HepG2 (cell line): ENCODE data around the gene RHBDL1. TPM values are rescaled to one million over a fixed set of nuclear protein-coding genes. Genes with fewer than 3 reads are reported as not detected.

ENCODE experiments used
- EHMT2 ChIP-seq: fragments of 200-600 bp; sonication (generic); IDR thresholded peaks from 2 replicates; pipeline ENCODE4 v1.7.0; 2017; ENCODE audit warnings: antibody characterized with exemption, low read depth, low read length, borderline replicate concordance
- ESRRA ChIP-seq: sonication (generic); formaldehyde crosslinking; IDR thresholded peaks from 2 replicates; pipeline ENCODE4 v1.5.1; 2020; ENCODE audit warnings: mild to moderate bottlenecking, low read depth, missing genetic modification reagents
- FOXC1 ChIP-seq: sonication (generic); formaldehyde crosslinking; IDR thresholded peaks from 2 replicates; pipeline ENCODE4 v1.8.0; 2022; ENCODE audit warnings: mild to moderate bottlenecking, missing genetic modification reagents, borderline replicate concordance
- MED1 ChIP-seq: sonication (generic); formaldehyde crosslinking; IDR thresholded peaks from 2 replicates; pipeline ENCODE4 v1.4.0; 2020; ENCODE audit warnings: missing genetic modification reagents
- MTF2 ChIP-seq: sonication (generic); formaldehyde crosslinking; IDR thresholded peaks from 2 replicates; pipeline ENCODE4 v1.5.0; 2020; ENCODE audit warnings: missing genetic modification reagents, borderline replicate concordance
- ONECUT2 ChIP-seq: sonication (generic); formaldehyde crosslinking; IDR thresholded peaks from 2 replicates; pipeline ENCODE4 v1.4.0; 2020; ENCODE audit warnings: missing genetic modification reagents
- PHF20 ChIP-seq: sonication (generic); formaldehyde crosslinking; IDR thresholded peaks from 2 replicates; pipeline ENCODE4 v1.5.0; 2020; ENCODE audit warnings: mild to moderate bottlenecking, missing genetic modification reagents
- PHF8 ChIP-seq: sonication (generic); formaldehyde crosslinking; IDR thresholded peaks from 2 replicates; pipeline ENCODE4 v1.5.0; 2020; ENCODE audit warnings: missing genetic modification reagents
- PLRG1 ChIP-seq: fragments of 450-650 bp; conservative IDR thresholded peaks from 2 replicates; pipeline ENCODE4 v1.6.1; 2016
- POLR2G ChIP-seq: fragments of 200-400 bp; formaldehyde crosslinking; IDR thresholded peaks from 2 replicates; pipeline ENCODE4 v1.6.1; 2018; ENCODE audit warnings: mild to moderate bottlenecking, low read depth, low read length, moderate library complexity
- RXRA ChIP-seq: sonication (generic); formaldehyde crosslinking; IDR thresholded peaks from 2 replicates; pipeline ENCODE4 v1.5.1; 2020; ENCODE audit warnings: missing genetic modification reagents
- SAFB2 ChIP-seq: sonication (generic); formaldehyde crosslinking; IDR thresholded peaks from 2 replicates; pipeline ENCODE4 v1.5.1; 2020; ENCODE audit warnings: missing genetic modification reagents, low read depth, mild to moderate bottlenecking, borderline replicate concordance
- SIN3A ChIP-seq: IDR thresholded peaks from 2 replicates; pipeline ENCODE4 v1.6.1; 2011; ENCODE audit warnings: low read depth, mild to moderate bottlenecking, control low read depth, low read length, borderline replicate concordance
- SKI ChIP-seq: fragments of 450-650 bp; IDR thresholded peaks from one replicate; pipeline ENCODE4 v1.6.1; 2018; ENCODE audit warnings: mild to moderate bottlenecking; ENCODE audit not compliant: partially characterized antibody
- SRY ChIP-seq: sonication (generic); formaldehyde crosslinking; IDR thresholded peaks from 2 replicates; pipeline ENCODE4 v1.8.0; 2022; ENCODE audit warnings: mild to moderate bottlenecking, missing genetic modification reagents
- TOE1 ChIP-seq: sonication (generic); formaldehyde crosslinking; IDR thresholded peaks from 2 replicates; pipeline ENCODE4 v1.4.0; 2020; ENCODE audit warnings: mild to moderate bottlenecking, missing genetic modification reagents
- ZNF224 ChIP-seq: sonication (generic); formaldehyde crosslinking; IDR thresholded peaks from 2 replicates; pipeline ENCODE4 v1.5.0; 2020; ENCODE audit warnings: mild to moderate bottlenecking, missing genetic modification reagents
- ZNF331 ChIP-seq: sonication (generic); formaldehyde crosslinking; IDR thresholded peaks from 2 replicates; pipeline ENCODE4 v1.4.0; 2020; ENCODE audit warnings: missing genetic modification reagents
- ZNF33B ChIP-seq: sonication (generic); formaldehyde crosslinking; IDR thresholded peaks from 2 replicates; pipeline ENCODE4 v1.5.1; 2020; ENCODE audit warnings: mild to moderate bottlenecking, missing genetic modification reagents
- ZNF547 ChIP-seq: sonication (generic); formaldehyde crosslinking; IDR thresholded peaks from 2 replicates; pipeline ENCODE4 v1.5.1; 2020; ENCODE audit warnings: mild to moderate bottlenecking, missing genetic modification reagents
- ZNF563 ChIP-seq: sonication (generic); formaldehyde crosslinking; IDR thresholded peaks from 2 replicates; pipeline ENCODE4 v1.8.0; 2022; ENCODE audit warnings: mild to moderate bottlenecking, moderate library complexity, missing genetic modification reagents
- ZNF629 ChIP-seq: sonication (generic); formaldehyde crosslinking; conservative IDR thresholded peaks from 2 replicates; pipeline ENCODE4 v1.5.0; 2020; ENCODE audit warnings: missing genetic modification reagents
- polyA plus RNA-seq, 8 experiments: library from polyadenylated mRNA; depleted of rRNA in 3 of 8; stranded (reverse) in 7 of 8; unstranded in 1 of 8; fragments of >200 nt; fragmentation: Illumina TruSeq in 4 of 8; extraction: Trizol in 4 of 8; gene quantifications; 2 replicates each; pipeline versions ENCODE4 v1.2.1 to v1.2.3, GENCODE V29; 2011 to 2016; ENCODE audit warnings: low read depth in 4 of 8, missing spikeins in 1 of 8, mixed read lengths in 1 of 8; ENCODE audit not compliant: insufficient read depth in 1 of 8
- total RNA-seq, 5 experiments: library from RNA; depleted of rRNA; stranded (reverse); fragments of >200 nt; fragmentation: Illumina TruSeq; extraction: Trizol; gene quantifications; 2 replicates each; pipeline ENCODE4 v1.2.3, GENCODE V29; 2016; ENCODE audit warnings: low read depth in 1 of 5
- TF ChIP-seq, protein P1 (sequence below): sonication (generic); formaldehyde crosslinking; IDR thresholded peaks from 2 replicates; pipeline ENCODE4 v1.8.0; 2022; ENCODE audit warnings: missing genetic modification reagents, mild to moderate bottlenecking, moderate library complexity, borderline replicate concordance
- TF ChIP-seq, protein P2 (sequence below): sonication (generic); formaldehyde crosslinking; IDR thresholded peaks from 2 replicates; pipeline ENCODE4 v1.4.0; 2020; ENCODE audit warnings: missing genetic modification reagents, borderline replicate concordance
- TF ChIP-seq, protein P3 (sequence below): sonication (generic); formaldehyde crosslinking; conservative IDR thresholded peaks from 2 replicates; pipeline ENCODE4 v1.8.0; 2022; ENCODE audit warnings: missing genetic modification reagents

The RHBDL1 gene
- total and polyA plus RNA-seq, 2 of the 13 experiments (the other 11 are each of a cell fraction or from before 2014, with no cell fraction given): 1.8 to 3.8 TPM

DNA sequence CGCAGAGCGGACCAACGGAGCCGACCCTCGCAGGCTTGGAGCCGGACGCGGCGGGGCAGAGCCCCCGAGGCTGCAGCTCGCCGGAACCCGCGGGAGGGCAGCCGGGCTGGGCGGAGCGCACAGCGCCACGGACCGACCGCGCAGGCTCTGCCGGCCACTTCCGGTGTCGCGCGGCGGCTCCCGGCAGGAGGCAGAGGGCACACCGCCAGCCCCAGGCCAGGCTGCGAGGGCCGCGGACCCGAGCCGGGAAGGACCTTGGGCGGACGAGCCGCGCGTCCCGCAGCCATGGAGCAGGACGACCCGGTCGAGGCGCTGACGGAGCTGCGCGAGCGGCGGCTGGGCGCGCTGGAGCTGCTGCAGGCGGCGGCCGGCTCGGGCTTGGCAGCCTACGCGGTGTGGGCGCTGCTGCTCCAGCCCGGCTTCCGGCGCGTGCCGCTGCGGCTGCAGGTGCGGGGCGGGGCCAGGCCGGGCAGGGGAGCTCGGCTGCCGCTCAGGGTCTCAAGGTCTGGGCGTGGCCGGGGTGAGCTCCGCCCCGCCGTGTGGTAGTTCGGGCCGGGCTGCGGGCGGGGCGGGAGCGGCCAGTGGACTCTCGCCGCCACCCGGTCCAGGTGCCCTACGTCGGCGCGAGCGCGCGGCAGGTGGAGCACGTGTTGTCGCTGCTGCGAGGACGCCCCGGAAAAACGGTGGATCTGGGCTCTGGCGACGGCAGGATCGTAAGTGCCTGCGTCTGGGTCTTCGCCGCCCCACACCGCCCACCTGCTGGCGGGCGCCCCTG, 45.7 kb downstream of the RHBDL1 start, which contains the start of gene ANTKMT (continued):
- TF ChIP-seq, protein P1, sequence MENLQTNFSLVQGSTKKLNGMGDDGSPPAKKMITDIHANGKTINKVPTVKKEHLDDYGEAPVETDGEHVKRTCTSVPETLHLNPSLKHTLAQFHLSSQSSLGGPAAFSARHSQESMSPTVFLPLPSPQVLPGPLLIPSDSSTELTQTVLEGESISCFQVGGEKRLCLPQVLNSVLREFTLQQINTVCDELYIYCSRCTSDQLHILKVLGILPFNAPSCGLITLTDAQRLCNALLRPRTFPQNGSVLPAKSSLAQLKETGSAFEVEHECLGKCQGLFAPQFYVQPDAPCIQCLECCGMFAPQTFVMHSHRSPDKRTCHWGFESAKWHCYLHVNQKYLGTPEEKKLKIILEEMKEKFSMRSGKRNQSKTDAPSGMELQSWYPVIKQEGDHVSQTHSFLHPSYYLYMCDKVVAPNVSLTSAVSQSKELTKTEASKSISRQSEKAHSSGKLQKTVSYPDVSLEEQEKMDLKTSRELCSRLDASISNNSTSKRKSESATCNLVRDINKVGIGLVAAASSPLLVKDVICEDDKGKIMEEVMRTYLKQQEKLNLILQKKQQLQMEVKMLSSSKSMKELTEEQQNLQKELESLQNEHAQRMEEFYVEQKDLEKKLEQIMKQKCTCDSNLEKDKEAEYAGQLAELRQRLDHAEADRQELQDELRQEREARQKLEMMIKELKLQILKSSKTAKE: no peak
- TF ChIP-seq ZNF331 (CRISPR knock-in tag) (peak; percentile 67; the same call in 1 of the 2 replicates), ZNF224 (0 out of 2 replicates have a peak, but pooled peaks have one; percentile 47), ZNF33B (CRISPR knock-in tag) (peak; percentile 86), SIN3A (peak; percentile 76; the same call in 1 of the 2 replicates), MTF2 (CRISPR knock-in tag) (no peak), SRY (CRISPR knock-in tag) (peak; percentile 85; the same call in 1 of the 2 replicates), ZNF563 (CRISPR knock-in tag) (peak; percentile 95), EHMT2 (no peak), ZNF629 (CRISPR knock-in tag) (0 out of 2 replicates have a peak, but pooled peaks have one; percentile 22), POLR2G (peak; percentile 87), SKI (peak; percentile 74), ESRRA (CRISPR knock-in tag) (0 out of 2 replicates have a peak, but pooled peaks have one; percentile 38), PLRG1 (no peak), MED1 (CRISPR knock-in tag) (peak; percentile 70), PHF20 (CRISPR knock-in tag) (peak; percentile 83), FOXC1 (peak; percentile 66), RXRA (CRISPR knock-in tag) (no peak), PHF8 (peak; percentile 80), ONECUT2 (CRISPR knock-in tag) (no peak), SAFB2 (peak; percentile 60; the same call in 1 of the 2 replicates), ZNF547 (CRISPR knock-in tag) (peak; percentile 82), TOE1 (CRISPR knock-in tag) (no peak)
- TF ChIP-seq, protein P2, sequence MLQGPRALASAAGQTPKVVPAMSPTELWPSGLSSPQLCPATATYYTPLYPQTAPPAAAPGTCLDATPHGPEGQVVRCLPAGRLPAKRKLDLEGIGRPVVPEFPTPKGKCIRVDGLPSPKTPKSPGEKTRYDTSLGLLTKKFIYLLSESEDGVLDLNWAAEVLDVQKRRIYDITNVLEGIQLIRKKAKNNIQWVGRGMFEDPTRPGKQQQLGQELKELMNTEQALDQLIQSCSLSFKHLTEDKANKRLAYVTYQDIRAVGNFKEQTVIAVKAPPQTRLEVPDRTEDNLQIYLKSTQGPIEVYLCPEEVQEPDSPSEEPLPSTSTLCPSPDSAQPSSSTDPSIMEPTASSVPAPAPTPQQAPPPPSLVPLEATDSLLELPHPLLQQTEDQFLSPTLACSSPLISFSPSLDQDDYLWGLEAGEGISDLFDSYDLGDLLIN (CRISPR knock-in tag): 0 out of 2 replicates have a peak, but pooled peaks have one; percentile 70
- TF ChIP-seq, protein P3, sequence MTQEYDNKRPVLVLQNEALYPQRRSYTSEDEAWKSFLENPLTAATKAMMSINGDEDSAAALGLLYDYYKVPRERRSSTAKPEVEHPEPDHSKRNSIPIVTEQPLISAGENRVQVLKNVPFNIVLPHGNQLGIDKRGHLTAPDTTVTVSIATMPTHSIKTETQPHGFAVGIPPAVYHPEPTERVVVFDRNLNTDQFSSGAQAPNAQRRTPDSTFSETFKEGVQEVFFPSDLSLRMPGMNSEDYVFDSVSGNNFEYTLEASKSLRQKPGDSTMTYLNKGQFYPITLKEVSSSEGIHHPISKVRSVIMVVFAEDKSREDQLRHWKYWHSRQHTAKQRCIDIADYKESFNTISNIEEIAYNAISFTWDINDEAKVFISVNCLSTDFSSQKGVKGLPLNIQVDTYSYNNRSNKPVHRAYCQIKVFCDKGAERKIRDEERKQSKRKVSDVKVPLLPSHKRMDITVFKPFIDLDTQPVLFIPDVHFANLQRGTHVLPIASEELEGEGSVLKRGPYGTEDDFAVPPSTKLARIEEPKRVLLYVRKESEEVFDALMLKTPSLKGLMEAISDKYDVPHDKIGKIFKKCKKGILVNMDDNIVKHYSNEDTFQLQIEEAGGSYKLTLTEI (CRISPR knock-in tag): no peak; the same call in 1 of the 2 replicates
